Effector memory CD4-positive, alpha-beta T cell (primary cell): ENCODE measurements around the gene POLR2J.

Experiments used
- DNase-seq, 3 donors: peaks; one replicate each; pipeline ENCODE4 v3.0.0-alpha.2; 2020
- H3K27ac ChIP-seq: 2 replicates; pipeline ENCODE4 v1.7.0; 2013; ENCODE audit warnings: mild to moderate bottlenecking, low read length, moderate library complexity; ENCODE audit not compliant: insufficient read depth, poor library complexity, severe bottlenecking
- H3K27me3 ChIP-seq: replicated peaks from 2 replicates; pipeline ENCODE4 v1.7.0; 2013; ENCODE audit warnings: mild to moderate bottlenecking, low read length; ENCODE audit not compliant: insufficient read depth, control insufficient read depth, poor library complexity, severe bottlenecking
- H3K36me3 ChIP-seq: 2 replicates; pipeline ENCODE4 v1.7.0; 2013; ENCODE audit warnings: mild to moderate bottlenecking, low read length, moderate library complexity; ENCODE audit not compliant: control insufficient read depth, insufficient read depth
- H3K4me1 ChIP-seq: 2 replicates; pipeline ENCODE4 v1.7.0; 2013; ENCODE audit warnings: low read length, mild to moderate bottlenecking; ENCODE audit not compliant: control insufficient read depth, insufficient read depth, poor library complexity, severe bottlenecking
- H3K4me3 ChIP-seq: 2 replicates; pipeline ENCODE4 v1.7.0; 2013; ENCODE audit warnings: low read length, low read depth, mild to moderate bottlenecking; ENCODE audit not compliant: insufficient read depth, poor library complexity, severe bottlenecking
- H3K9me3 ChIP-seq: 2 replicates; pipeline ENCODE4 v1.7.0; 2013; ENCODE audit warnings: mild to moderate bottlenecking, low read length, moderate library complexity; ENCODE audit not compliant: control insufficient read depth

Gene POLR2J

DNA sequence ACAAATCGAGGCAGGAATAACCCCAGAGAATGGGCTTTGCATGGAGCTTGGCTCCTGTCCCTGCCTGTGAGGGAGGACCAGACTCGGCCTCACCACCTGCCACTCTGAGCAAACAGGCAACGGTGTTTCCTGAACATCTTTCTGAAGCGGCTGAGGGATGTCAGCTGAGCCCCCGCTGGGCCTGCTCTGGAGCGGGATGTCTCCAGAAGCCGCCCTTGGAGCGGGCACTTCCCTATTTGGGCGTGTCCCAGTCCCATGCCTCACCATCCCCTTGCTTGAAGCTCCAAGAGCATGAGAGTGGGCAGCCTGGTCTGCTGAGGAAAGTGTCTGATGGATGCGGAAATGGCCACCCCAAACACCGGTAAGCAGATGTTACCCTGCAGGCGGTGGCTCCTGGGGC is 24.3 kb downstream of the POLR2J start:
- Histone ChIP-seq H3K36me3 (peaks cover 27% of the 10 kb centered on the region), H3K4me3 (no peak overlapping the region), H3K4me1 (no peaks in the 10 kb centered on the region), H3K27ac (no peak overlapping the region), H3K27me3 (no peaks in the 10 kb centered on the region), H3K9me3 (no peaks in the 10 kb centered on the region)
- DNase-seq: no peak

DNA sequence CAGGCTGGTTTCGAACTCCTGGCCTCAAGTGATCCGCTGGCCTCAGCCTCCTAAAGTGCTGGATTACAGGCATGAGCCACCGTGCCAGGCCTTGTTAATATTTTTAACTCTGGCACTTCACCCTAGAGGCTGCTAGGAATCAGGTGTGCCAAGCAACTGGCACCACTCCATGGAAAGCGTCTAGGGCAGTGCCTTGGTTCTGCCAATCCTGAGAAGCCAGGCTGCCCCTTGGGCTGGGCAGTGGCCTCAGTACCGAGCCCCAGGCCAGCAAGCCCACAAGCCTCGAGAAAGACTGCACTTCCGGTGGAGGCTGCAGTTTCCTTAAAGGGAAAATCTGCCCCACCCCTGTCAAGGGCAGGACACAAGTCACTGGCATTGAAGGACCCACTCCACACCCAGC is 25.4 kb downstream of the POLR2J start:
- DNase-seq: no peak
- Histone ChIP-seq H3K4me1 (no peaks in the 10 kb centered on the region), H3K27ac (no peak overlapping the region), H3K36me3 (peaks cover 20% of the 10 kb centered on the region), H3K4me3 (no peak overlapping the region), H3K9me3 (no peaks in the 10 kb centered on the region), H3K27me3 (no peaks in the 10 kb centered on the region)

DNA sequence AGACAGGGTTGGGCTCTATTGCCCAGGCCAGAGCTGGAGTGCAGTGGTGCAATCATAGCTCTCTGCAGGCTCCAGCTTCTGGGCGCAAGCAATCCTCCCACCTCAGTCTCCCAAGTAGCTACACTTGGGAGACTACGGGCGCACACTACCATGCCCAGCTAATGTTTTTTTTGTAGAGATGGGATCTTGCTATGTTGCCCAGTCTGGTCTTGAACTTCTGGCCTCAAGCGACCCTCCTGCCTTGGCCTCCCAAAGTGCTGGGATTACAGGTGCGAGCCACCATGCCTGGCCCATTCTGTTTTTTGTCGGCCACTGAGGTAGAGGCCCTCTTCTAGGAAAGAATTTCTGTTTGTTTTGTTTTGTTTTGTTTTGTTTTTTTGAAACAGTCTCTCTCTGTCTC is 26.3 kb downstream of the POLR2J start:
- DNase-seq: no peak
- H3K27ac ChIP-seq: no peak overlapping the region
- peaks cover 16% of the 10 kb centered on the region for H3K36me3 ChIP-seq
- H3K9me3 ChIP-seq: no peaks in the 10 kb centered on the region
- H3K4me1 ChIP-seq: no peaks in the 10 kb centered on the region
- H3K4me3 ChIP-seq: no peak overlapping the region
- H3K27me3 ChIP-seq: no peaks in the 10 kb centered on the region

DNA sequence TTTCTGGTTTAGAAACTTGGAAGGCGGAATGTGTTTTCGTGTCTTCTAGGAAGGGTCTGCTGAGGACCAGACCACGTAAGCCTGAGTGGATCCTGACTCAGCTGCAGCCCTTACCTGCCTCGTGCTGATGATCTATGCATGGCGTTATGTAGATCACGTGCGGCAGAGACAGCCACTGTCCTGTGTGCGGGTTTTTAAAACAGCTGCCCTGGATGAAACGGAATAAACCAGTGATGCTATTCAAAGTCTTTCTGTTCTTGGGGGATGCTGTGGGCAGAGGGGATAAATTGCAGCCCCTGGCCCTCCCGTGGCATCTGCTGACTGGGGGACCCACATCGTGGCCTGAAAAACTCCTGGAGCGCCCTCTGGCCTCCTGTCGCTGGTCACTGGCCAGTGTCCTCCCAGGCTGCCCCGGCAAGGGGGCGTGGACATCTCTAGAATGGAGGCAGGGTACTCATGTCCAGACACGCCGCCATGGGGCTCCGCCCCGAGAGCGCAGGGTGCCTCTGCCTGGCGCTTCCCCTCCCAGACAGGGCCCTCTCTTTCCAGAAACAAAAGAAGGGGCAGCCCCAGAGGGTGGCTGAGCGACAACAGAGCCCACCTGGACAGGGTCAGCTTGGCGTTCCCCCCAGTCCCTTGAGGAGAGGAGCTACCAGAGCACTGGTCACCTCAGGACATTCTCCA is 27.2 kb downstream of the POLR2J start:
- Histone ChIP-seq H3K27ac (no peak overlapping the region), H3K4me3 (no peak overlapping the region), H3K9me3 (no peaks in the 10 kb centered on the region)

DNA sequence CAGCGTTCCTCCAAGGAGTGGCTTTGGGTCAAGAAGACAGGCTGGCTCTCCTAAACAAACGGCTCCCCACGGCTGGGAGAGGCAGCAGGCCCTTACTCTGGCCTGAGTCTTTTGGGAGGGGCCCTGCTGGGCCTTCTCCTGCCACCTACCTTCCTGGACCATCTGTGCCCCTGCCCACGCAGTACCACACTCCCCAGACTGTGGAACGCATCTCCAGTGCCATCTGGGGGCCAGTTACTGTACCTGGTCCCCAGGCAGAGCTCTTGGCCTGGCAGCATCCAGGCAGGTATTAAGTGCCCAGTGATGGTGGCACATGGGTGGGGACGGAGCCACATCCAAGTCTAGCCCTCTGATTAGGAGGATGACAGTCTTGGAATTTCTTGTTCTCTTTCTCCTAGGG is 28.5 kb downstream of the POLR2J start:
- no peaks in the 10 kb centered on the region for H3K27me3 ChIP-seq
- H3K9me3 ChIP-seq: no peaks in the 10 kb centered on the region
- H3K4me3 ChIP-seq: no peak overlapping the region
- no peaks in the 10 kb centered on the region for H3K4me1 ChIP-seq
- no peak overlapping the region for H3K27ac ChIP-seq
- H3K36me3 ChIP-seq: peaks cover 17% of the 10 kb centered on the region
- peak in 2 of 3 donors; percentile 25 for DNase-seq

More for the DNA sequence above, 27.2 kb downstream of the POLR2J start:
- Histone ChIP-seq H3K4me1 (no peaks in the 10 kb centered on the region), H3K27me3 (no peaks in the 10 kb centered on the region), H3K36me3 (peaks cover 17% of the 10 kb centered on the region)
- no peak for DNase-seq

DNA sequence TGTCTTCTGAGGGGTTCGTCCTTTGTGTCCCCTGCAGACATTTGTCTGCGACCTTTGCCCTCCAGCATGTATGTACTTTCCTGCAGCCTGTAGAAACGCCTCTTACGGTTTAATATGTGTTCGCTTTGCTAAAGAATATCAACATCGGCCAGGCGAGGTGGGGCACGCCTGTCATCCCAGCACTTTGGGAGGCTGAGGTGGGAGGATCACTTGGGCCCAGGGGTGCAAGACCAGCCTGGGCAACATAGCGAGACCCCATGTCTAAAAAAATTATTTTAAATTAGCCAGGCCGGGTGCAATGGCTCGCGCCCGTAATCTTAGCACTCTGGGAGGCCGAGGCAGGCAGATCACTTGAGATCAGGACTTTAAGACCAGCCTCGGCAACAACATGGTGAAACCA is 29.6 kb downstream of the POLR2J start:
- Histone ChIP-seq H3K36me3 (peaks cover 21% of the 10 kb centered on the region), H3K27ac (no peak overlapping the region), H3K4me1 (no peaks in the 10 kb centered on the region), H3K4me3 (no peak overlapping the region), H3K9me3 (no peaks in the 10 kb centered on the region), H3K27me3 (no peaks in the 10 kb centered on the region)
- DNase-seq: no peak

DNA sequence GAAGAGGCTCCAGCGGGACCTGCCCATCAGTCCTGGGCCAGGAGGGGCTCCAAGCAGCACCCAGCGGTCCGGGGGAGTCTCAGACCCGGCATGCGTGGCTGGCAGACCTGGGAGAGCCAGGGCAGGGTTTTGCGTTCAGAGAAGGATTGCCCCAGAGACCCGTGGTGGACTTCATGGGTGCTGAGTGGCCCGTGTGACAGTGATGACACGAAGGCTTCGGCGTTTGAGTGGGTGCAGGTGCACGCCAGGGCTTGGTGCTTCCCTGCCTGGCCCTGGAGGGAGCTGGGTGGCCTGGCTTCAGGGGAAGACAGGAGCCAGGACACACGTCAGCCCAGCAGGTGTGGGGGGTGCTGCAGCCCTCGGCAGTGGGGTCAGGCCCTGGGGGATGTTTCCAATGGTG is 31.4 kb downstream of the POLR2J start:
- H3K36me3 ChIP-seq: peaks cover 21% of the 10 kb centered on the region
- no peak overlapping the region for H3K27ac ChIP-seq
- H3K4me1 ChIP-seq: no peaks in the 10 kb centered on the region
- no peak for DNase-seq
- H3K4me3 ChIP-seq: no peak overlapping the region
- no peaks in the 10 kb centered on the region for H3K9me3 ChIP-seq
- no peaks in the 10 kb centered on the region for H3K27me3 ChIP-seq

DNA sequence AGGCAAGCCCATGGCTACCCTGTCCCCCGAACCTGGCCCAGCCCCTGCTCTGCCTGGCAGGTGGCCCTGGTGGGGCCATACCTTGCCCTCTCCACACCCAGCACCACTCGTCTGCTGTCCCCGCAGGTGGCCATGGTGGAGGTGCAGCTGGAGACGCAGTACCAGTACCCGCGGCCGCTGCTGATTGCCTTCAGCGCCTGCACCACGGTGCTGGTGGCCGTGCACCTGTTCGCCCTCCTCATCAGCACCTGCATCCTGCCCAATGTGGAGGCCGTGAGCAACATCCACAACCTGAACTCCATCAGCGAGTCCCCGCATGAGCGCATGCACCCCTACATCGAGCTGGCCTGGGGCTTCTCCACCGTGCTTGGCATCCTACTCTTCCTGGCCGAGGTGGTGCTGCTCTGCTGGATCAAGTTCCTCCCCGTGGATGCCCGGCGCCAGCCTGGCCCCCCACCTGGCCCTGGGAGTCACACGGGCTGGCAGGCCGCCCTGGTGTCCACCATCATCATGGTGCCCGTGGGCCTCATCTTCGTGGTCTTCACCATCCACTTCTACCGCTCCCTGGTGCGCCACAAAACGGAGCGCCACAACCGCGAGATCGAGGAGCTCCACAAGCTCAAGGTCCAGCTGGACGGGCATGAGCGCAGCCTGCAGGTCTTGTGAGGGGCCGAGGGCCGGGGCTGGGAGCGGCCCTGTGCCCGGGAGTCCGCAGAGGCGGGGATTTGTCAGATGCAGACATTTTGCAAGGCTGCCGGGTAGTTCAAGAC is 32.1 kb downstream of the POLR2J start:
- no peak overlapping the region for H3K4me3 ChIP-seq
- H3K4me1 ChIP-seq: no peaks in the 10 kb centered on the region
- H3K27me3 ChIP-seq: no peaks in the 10 kb centered on the region
- no peak overlapping the region for H3K27ac ChIP-seq
- no peak for DNase-seq
- no peaks in the 10 kb centered on the region for H3K9me3 ChIP-seq
- H3K36me3 ChIP-seq: peaks cover 24% of the 10 kb centered on the region

DNA sequence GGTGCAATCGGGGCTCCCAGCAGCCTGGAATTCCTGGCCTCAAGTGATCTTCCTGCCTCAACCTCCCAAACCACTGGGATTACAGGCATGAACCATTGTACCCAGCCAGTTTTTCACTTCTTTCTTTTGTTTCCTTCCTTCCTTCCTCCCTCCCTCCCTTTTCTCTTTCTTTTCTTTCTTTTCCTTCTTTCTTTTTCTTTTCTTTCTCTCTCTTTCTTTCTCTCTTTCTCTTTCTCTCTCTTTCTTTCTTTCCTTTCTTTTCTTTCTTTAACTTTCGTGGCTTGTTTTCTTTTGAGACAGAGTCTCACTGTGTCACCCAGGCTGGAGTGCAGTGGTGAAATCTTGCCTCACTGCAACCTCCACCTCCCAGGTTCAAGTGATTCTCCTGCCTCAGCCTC is 33.0 kb downstream of the POLR2J start:
- H3K9me3 ChIP-seq: no peaks in the 10 kb centered on the region
- H3K27ac ChIP-seq: no peak overlapping the region
- no peaks in the 10 kb centered on the region for H3K27me3 ChIP-seq
- no peak for DNase-seq
- H3K36me3 ChIP-seq: peaks cover 24% of the 10 kb centered on the region
- no peak overlapping the region for H3K4me3 ChIP-seq
- H3K4me1 ChIP-seq: no peaks in the 10 kb centered on the region

DNA sequence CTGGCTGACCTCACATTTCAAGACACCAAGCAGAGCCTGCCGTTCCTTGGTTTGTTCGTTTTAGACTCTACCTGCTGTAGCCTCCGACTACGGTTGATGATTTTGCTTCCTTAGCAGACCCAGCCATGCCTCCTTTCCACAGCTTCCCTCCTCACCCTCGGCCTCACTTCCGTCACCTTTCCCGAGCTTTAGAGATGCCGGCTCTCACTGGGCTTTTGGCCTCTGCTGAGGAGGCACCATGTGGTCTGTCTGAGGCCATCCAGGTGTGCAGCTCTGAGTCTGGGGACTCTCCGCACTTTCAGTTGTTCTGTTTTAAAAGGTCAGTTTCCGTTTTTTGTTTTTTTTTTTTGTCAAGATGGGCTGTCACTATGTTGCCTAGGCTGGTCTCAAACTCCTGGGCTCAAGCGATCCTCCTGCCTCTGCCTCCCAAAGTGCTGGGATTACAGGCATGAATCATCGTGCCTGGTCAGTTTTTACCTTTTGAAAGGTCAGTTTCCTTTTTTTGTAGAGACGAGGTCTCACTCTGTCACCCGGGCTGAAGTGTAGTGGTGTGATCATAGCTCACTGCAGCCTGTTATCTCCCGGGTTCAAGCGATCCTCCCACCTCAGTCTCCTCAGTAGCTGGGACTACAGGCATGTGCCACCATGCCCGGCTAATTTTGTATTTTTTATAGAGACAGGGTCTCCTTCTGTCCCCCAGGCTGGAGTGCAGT is 33.6 kb downstream of the POLR2J start:
- Histone ChIP-seq H3K9me3 (no peaks in the 10 kb centered on the region), H3K27ac (no peak overlapping the region), H3K4me3 (no peak overlapping the region), H3K27me3 (no peaks in the 10 kb centered on the region), H3K36me3 (peaks cover 27% of the 10 kb centered on the region), H3K4me1 (no peaks in the 10 kb centered on the region)
- DNase-seq: no peak
